GM10266 (cell line): ENCODE measurements around the gene ZMIZ2.

Experiments used
- DNase-seq: peaks from one replicate; pipeline ENCODE4 v3.0.0; 2012; ENCODE audit errors: extremely low spot score
- CTCF ChIP-seq: IDR thresholded peaks from 2 replicates; pipeline ENCODE4 v1.5.1; 2012; ENCODE audit warnings: mild to moderate bottlenecking, low read depth; ENCODE audit not compliant: control insufficient read depth, insufficient read depth; ENCODE audit errors: missing control alignments

The ZMIZ2 gene

DNA sequence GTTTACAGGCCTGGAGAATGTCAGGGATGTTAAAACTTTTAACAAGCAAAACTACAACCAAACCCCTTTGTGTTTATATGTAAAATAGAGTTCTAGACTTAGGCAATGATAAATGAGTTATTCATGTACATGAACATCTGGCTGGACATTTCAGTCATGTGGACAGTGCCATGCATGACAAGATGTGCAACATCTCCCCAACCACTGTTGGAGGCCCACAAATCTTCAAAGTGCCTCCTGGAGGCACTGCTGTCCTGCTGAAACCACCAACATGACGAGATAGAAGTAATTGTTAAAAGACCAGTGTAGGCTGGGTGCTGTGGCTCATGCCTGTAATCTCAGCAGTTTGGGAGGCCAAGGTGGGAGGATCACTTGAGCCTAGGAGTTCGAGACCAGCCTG lies 66.3 kb downstream of the ZMIZ2 start:
- no peak for TF ChIP-seq CTCF
- no peak for DNase-seq

DNA sequence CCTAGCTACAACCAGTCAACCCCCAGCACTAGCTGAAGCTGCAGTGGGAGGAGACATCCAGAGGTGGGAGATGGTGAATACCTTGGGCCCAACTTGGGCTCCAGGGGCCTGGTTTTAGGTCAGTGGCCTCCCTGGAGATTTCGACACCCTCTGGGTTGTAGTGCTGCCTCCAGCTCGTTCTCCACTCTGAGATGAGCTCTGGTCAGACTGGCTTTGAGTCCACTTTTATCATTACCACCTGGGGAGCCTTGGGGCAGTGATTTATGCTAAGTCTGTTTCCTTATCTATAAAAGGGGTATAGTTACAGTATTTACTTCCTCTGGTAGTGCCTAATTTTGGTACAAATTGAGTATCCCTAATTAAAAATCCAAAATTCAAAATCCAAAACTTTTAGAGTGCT lies 70.6 kb downstream of the ZMIZ2 start:
- no peak for TF ChIP-seq CTCF
- no peak for DNase-seq
